HepG2 (cell line): Measurements from ENCODE around the gene ZNF428. TPM values are rescaled to one million over a fixed set of nuclear protein-coding genes. Genes with fewer than 3 reads are reported as not detected.
A peak's percentile ranks its signal among the peaks of the same experiment; 100 is the strongest.

Source experiments
- ATF1 ChIP-seq: IDR thresholded peaks from 2 replicates; pipeline ENCODE4 v1.6.1; 2016; ENCODE audit warnings: mild to moderate bottlenecking, control low read depth
- BRF2 ChIP-seq: sonication (generic); formaldehyde crosslinking; IDR thresholded peaks from 2 replicates; pipeline ENCODE4 v1.8.1; 2022; ENCODE audit warnings: mild to moderate bottlenecking, missing genetic modification reagents
- E2F2 ChIP-seq: sonication (generic); formaldehyde crosslinking; IDR thresholded peaks from 2 replicates; pipeline ENCODE4 v1.4.0; 2020; ENCODE audit warnings: missing genetic modification reagents, borderline replicate concordance
- ESRRA ChIP-seq: sonication (generic); formaldehyde crosslinking; IDR thresholded peaks from 2 replicates; pipeline ENCODE4 v1.5.1; 2020; ENCODE audit warnings: mild to moderate bottlenecking, low read depth, missing genetic modification reagents
- HOXD1 ChIP-seq: sonication (generic); formaldehyde crosslinking; IDR thresholded peaks from 2 replicates; pipeline ENCODE4 v1.5.0; 2020; ENCODE audit warnings: missing genetic modification reagents
- KLF16 ChIP-seq, 2 experiments: sonication (generic) in 1 of 2; formaldehyde crosslinking in 1 of 2; IDR thresholded peaks; 2 replicates each; pipeline versions ENCODE4 v1.6.1 to v1.8.0; 2016 to 2023; ENCODE audit warnings: missing genetic modification reagents in 2 of 2, missing compliant biosample characterization in 1 of 2
- MED13 ChIP-seq: sonication (generic); formaldehyde crosslinking; IDR thresholded peaks from 2 replicates; pipeline ENCODE4 v1.5.0; 2020; ENCODE audit warnings: missing genetic modification reagents
- MNT ChIP-seq: fragments of 450-650 bp; IDR thresholded peaks from 2 replicates; pipeline ENCODE4 v1.6.1; 2016
- MTA1 ChIP-seq: sonication (generic); formaldehyde crosslinking; IDR thresholded peaks from 2 replicates; pipeline ENCODE4 v1.4.0; 2020; ENCODE audit warnings: missing genetic modification reagents, mild to moderate bottlenecking, borderline replicate concordance
- MXI1 ChIP-seq: IDR thresholded peaks from 3 replicates; pipeline ENCODE4 v1.6.1; 2012; ENCODE audit warnings: low read depth, low read length, inconsistent platforms, borderline replicate concordance
- NR1H2 ChIP-seq: sonication (generic); formaldehyde crosslinking; IDR thresholded peaks from 2 replicates; pipeline ENCODE4 v1.8.1; 2022; ENCODE audit warnings: low read depth, missing genetic modification reagents, borderline replicate concordance
- SRF ChIP-seq: IDR thresholded peaks from 2 replicates; pipeline ENCODE4 v1.6.1; 2011; ENCODE audit warnings: mild to moderate bottlenecking, low read depth, low read length, moderate library complexity
- SRSF4 ChIP-seq: fragments of 200-400 bp; formaldehyde crosslinking; IDR thresholded peaks from one replicate; pipeline ENCODE4 v1.6.1; 2018; ENCODE audit warnings: mild to moderate bottlenecking, low read depth, low read length, moderate library complexity; ENCODE audit not compliant: poor library complexity, severe bottlenecking
- XRCC5 ChIP-seq: fragments of 200-400 bp; formaldehyde crosslinking; optimal IDR thresholded peaks from 2 replicates; pipeline ENCODE3; 2017; ENCODE audit warnings: mild to moderate bottlenecking, low read length
- ZNF619 ChIP-seq: sonication (generic); formaldehyde crosslinking; IDR thresholded peaks from 2 replicates; pipeline ENCODE4 v1.4.0; 2020; ENCODE audit warnings: mild to moderate bottlenecking, missing genetic modification reagents
- polyA plus RNA-seq, 8 experiments: library from polyadenylated mRNA; depleted of rRNA in 3 of 8; stranded (reverse) in 7 of 8; unstranded in 1 of 8; fragments of >200 nt; fragmentation: Illumina TruSeq in 4 of 8; extraction: Trizol in 4 of 8; gene quantifications; 2 replicates each; pipeline versions ENCODE4 v1.2.1 to v1.2.3, GENCODE V29; 2011 to 2016; ENCODE audit warnings: low read depth in 4 of 8, missing spikeins in 1 of 8, mixed read lengths in 1 of 8; ENCODE audit not compliant: insufficient read depth in 1 of 8
- total RNA-seq, 5 experiments: library from RNA; depleted of rRNA; stranded (reverse); fragments of >200 nt; fragmentation: Illumina TruSeq; extraction: Trizol; gene quantifications; 2 replicates each; pipeline ENCODE4 v1.2.3, GENCODE V29; 2016; ENCODE audit warnings: low read depth in 1 of 5
- TF ChIP-seq, protein P1 (sequence below): sonication (generic); formaldehyde crosslinking; IDR thresholded peaks from 2 replicates; pipeline ENCODE4 v1.4.0; 2020; ENCODE audit warnings: missing genetic modification reagents, borderline replicate concordance
- TF ChIP-seq, protein P2 (sequence below): sonication (generic); formaldehyde crosslinking; IDR thresholded peaks from 2 replicates; pipeline ENCODE4 v1.9.0; 2021; ENCODE audit warnings: missing genetic modification reagents, borderline replicate concordance
- TF ChIP-seq, protein P3 (sequence below): sonication (generic); formaldehyde crosslinking; IDR thresholded peaks from 2 replicates; pipeline ENCODE4 v1.5.0; 2020; ENCODE audit warnings: mild to moderate bottlenecking, low read depth, missing genetic modification reagents, borderline replicate concordance

The ZNF428 gene
- total and polyA plus RNA-seq, 2 of the 13 experiments (the other 11 are each of a cell fraction or from before 2014, with no cell fraction given), result 10.4 to 26.9 TPM

- TF ChIP-seq NR1H2 (CRISPR knock-in tag) (peak; percentile 72; the same call in 1 of the 2 replicates), ZNF619 (peak; percentile 83; the same call in 1 of the 2 replicates), SRSF4 (peak; percentile 50), BRF2 (peak; percentile 24; the same call in 1 of the 2 replicates), MXI1 (peak; percentile 61; the same call in 1 of the 3 replicates), MNT (no peak), KLF16 (CRISPR knock-in tag; IDR thresholded peaks at IDR 0.05) (peak in 1 of 2 experiments; percentile 51; a peak in 2 of 4 replicates), XRCC5 (peak; percentile 15), E2F2 (CRISPR knock-in tag) (peak; percentile 93), HOXD1 (CRISPR knock-in tag) (peak; percentile 88), MTA1 (CRISPR knock-in tag) (peak; percentile 96; the same call in 1 of the 2 replicates), ESRRA (peak; percentile 63; the same call in 1 of the 2 replicates), SRF (no peak), MED13 (CRISPR knock-in tag) (peak; percentile 86), ATF1 (CRISPR knock-in tag) (no peak)
- TF ChIP-seq, protein P1, sequence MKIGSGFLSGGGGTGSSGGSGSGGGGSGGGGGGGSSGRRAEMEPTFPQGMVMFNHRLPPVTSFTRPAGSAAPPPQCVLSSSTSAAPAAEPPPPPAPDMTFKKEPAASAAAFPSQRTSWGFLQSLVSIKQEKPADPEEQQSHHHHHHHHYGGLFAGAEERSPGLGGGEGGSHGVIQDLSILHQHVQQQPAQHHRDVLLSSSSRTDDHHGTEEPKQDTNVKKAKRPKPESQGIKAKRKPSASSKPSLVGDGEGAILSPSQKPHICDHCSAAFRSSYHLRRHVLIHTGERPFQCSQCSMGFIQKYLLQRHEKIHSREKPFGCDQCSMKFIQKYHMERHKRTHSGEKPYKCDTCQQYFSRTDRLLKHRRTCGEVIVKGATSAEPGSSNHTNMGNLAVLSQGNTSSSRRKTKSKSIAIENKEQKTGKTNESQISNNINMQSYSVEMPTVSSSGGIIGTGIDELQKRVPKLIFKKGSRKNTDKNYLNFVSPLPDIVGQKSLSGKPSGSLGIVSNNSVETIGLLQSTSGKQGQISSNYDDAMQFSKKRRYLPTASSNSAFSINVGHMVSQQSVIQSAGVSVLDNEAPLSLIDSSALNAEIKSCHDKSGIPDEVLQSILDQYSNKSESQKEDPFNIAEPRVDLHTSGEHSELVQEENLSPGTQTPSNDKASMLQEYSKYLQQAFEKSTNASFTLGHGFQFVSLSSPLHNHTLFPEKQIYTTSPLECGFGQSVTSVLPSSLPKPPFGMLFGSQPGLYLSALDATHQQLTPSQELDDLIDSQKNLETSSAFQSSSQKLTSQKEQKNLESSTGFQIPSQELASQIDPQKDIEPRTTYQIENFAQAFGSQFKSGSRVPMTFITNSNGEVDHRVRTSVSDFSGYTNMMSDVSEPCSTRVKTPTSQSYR (CRISPR knock-in tag), result no peak
- TF ChIP-seq, protein P2, sequence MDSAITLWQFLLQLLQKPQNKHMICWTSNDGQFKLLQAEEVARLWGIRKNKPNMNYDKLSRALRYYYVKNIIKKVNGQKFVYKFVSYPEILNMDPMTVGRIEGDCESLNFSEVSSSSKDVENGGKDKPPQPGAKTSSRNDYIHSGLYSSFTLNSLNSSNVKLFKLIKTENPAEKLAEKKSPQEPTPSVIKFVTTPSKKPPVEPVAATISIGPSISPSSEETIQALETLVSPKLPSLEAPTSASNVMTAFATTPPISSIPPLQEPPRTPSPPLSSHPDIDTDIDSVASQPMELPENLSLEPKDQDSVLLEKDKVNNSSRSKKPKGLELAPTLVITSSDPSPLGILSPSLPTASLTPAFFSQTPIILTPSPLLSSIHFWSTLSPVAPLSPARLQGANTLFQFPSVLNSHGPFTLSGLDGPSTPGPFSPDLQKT, result peak; percentile 63; the same call in 1 of the 2 replicates
- TF ChIP-seq, protein P3, sequence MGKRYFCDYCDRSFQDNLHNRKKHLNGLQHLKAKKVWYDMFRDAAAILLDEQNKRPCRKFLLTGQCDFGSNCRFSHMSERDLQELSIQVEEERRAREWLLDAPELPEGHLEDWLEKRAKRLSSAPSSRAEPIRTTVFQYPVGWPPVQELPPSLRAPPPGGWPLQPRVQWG (CRISPR knock-in tag), result 0 out of 2 replicates have a peak, but pooled peaks have one; percentile 10
Observed at GRCh38 chr19:43619262-43620060, at the start of gene ZNF428 (continued).
